RPMI8226 (cell line): ENCODE data around the gene LRRC36.

Experiments
- DNase-seq: peaks from one replicate; pipeline ENCODE4 v3.0.0-alpha.2; 2015

The LRRC36 gene

GRCh38 chr16:67296420-67296819 lies 30.2 kb upstream of the LRRC36 start:
- no peak for DNase-seq

GRCh38 chr16:67298277-67298676 lies 28.3 kb upstream of the LRRC36 start:
- DNase-seq = no peak

- DNase-seq = no peak
Observed at GRCh38 chr16:67299269-67299668, 27.3 kb upstream of the LRRC36 start.

GRCh38 chr16:67301080-67301782 lies 25.4 kb upstream of the LRRC36 start:
- DNase-seq = no peak

- no peak for DNase-seq
Observed at GRCh38 chr16:67302076-67302475, 24.5 kb upstream of the LRRC36 start.

GRCh38 chr16:67302970-67303369 lies 23.6 kb upstream of the LRRC36 start:
- DNase-seq = no peak

- no peak for DNase-seq
Observed at GRCh38 chr16:67304020-67304419, 22.6 kb upstream of the LRRC36 start.

GRCh38 chr16:67305216-67306071 lies 21.2 kb upstream of the LRRC36 start:
- DNase-seq = no peak

- no peak for DNase-seq
Observed at GRCh38 chr16:67310561-67310960, 16.1 kb upstream of the LRRC36 start.

GRCh38 chr16:67311607-67312488 lies 14.8 kb upstream of the LRRC36 start:
- no peak for DNase-seq

- no peak for DNase-seq
Observed at GRCh38 chr16:67312719-67313118, 13.9 kb upstream of the LRRC36 start.

GRCh38 chr16:67317853-67318252 lies 8.8 kb upstream of the LRRC36 start:
- no peak for DNase-seq

- no peak for DNase-seq
Observed at GRCh38 chr16:67326115-67326471, 522 bp upstream of the LRRC36 start.

GRCh38 chr16:67327743-67328142 lies 1.1 kb downstream of the LRRC36 start:
- DNase-seq = no peak

- DNase-seq = no peak
Observed at GRCh38 chr16:67329901-67330300, 3.3 kb downstream of the LRRC36 start.

GRCh38 chr16:67333315-67333714 lies 6.7 kb downstream of the LRRC36 start:
- DNase-seq = no peak

- DNase-seq = no peak
Observed at GRCh38 chr16:67336116-67336515, 9.5 kb downstream of the LRRC36 start.

- no peak for DNase-seq
Observed at GRCh38 chr16:67336648-67337047, 10.0 kb downstream of the LRRC36 start.

- DNase-seq = no peak
Observed at GRCh38 chr16:67339453-67339852, 12.8 kb downstream of the LRRC36 start.

- DNase-seq = no peak
Observed at GRCh38 chr16:67341250-67341649, 14.6 kb downstream of the LRRC36 start.

- DNase-seq = no peak
Observed at GRCh38 chr16:67342616-67343015, 16.0 kb downstream of the LRRC36 start.

GRCh38 chr16:67345401-67345800 lies 18.8 kb downstream of the LRRC36 start:
- DNase-seq = no peak

GRCh38 chr16:67346341-67346740 lies 19.7 kb downstream of the LRRC36 start:
- no peak for DNase-seq
